ELR (cell line): ENCODE measurements around the gene MEN1.

Experiments used
- DNase-seq: peaks from one replicate; pipeline ENCODE4 v3.0.0-alpha.2; 2015; ENCODE audit warnings: low read depth

Gene MEN1

GRCh38 chr11:64784813-64785581, 25.4 kb downstream of the MEN1 start:
- no peak for DNase-seq

DNA sequence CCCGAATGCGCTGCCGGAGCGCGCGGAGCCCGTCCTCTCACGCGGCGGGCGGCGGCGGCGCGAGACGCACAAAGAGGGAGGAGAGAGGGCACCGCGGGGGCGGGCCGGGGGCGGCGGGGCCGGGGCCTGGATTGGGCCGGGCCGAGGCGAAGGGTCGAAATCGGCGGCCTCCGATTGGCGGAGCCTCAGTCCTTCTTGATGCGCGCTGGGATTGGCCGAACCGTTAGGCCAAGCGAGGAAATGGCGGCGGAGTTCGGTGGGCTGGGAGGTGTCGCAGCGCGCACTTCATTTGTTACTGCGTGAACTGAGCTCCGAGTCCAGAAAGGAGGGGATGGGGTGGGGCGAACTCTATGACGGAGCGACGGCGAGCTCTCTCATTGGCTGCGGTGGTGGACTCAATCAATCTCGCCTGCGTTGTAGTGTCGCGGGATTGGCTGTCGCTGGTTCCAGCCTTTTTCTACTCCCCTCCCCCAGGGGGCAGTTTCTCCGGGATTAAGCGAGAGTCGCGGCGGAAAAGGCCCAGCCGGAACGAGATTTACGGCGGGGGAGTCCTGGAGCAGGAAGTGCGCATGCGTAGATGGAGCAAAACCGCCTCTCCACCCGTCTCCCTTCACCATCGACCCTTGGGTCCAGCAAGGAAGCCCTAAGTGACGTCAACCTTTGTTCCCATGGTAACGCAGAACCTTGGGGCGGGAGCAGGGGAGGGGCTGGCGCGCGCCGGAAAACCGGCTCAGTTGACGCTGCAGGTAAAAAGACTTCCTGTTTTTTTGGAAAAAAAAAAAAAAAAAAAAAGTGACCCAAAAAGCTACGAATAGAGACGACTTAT, 31.7 kb downstream of the MEN1 start, which contains the start of gene SF1:
Gene SF1, minus strand, starts transcription at position 70 of the 826 bp plus-strand sequence. CDS start 150 bp downstream, outside the sequence.
- DNase-seq: peak; percentile 100

DNA sequence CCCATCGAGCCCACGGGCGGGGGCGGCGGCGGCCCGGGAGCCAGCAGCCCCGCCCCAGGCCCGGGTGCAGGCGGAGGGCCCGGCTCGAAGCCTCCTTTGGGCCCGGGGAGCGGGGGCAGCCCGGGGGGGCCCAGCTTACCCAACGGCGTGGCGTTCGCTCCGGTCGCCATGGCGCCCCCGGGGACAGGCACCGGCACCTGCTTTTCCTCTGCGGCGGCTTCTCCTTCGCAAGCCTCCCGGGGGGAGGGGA, 32.2 kb downstream of the MEN1 start:
- no peak for DNase-seq

DNA sequence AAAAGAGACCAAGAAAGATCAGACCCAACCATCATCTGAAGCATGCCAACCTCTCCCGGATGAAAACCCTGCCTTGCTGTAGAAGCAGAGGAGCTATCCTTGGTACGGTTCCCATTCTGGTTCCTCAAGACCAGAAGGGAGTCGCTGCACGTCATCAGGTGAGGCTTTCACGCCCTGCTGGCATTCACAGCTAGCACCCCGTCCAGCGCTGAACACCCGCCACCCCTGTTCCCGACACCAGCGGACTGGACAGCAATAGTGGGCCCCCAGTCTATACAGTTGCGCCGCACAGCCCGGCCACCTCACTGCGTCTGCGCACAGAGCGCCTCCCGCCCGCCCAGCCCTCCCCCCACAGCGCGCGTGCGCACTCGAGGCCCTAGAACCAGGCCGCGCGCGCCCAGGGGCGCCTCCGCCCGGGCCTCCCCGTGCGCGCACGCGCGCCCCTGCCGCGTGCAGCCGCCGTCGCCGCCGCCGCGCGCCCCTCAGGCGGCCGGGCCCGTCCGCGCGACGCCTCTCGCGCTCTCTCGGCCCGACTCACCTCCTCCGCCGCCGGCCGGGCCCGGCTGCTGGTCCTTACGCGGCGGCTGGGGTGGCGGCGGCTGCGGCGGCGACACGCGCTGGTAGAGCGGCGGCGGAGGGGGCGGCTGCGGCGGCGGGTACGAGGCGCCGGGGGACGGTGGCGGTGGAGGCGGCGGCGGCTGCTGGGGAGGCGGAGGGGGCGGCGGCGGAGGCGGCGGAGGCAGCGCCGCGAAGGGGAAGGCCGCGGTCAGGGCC, 32.7 kb downstream of the MEN1 start:
- DNase-seq: peak; percentile 81

DNA sequence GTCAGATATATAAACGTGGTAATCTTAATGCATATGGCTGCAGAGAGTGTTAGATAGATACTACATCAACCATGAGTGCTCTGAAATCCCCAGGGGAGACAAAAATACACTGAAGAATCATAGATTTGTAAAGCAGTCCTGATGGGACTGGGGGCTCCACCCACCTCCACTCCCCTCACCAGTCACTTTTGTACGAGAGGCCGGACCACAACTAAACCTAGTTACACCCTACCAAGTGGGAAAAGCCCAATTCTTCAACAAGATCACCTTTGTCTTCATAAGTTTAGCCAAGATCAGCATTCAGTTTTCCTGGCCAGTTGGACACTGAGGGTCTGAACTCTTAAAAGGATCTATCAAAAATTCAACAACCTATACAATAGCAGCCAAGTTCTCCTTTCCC, 33.5 kb downstream of the MEN1 start:
- DNase-seq: no peak

GRCh38 chr11:64776425-64776824, 33.9 kb downstream of the MEN1 start:
- DNase-seq: no peak

GRCh38 chr11:64774144-64774543, 36.2 kb downstream of the MEN1 start:
- DNase-seq: no peak

DNA sequence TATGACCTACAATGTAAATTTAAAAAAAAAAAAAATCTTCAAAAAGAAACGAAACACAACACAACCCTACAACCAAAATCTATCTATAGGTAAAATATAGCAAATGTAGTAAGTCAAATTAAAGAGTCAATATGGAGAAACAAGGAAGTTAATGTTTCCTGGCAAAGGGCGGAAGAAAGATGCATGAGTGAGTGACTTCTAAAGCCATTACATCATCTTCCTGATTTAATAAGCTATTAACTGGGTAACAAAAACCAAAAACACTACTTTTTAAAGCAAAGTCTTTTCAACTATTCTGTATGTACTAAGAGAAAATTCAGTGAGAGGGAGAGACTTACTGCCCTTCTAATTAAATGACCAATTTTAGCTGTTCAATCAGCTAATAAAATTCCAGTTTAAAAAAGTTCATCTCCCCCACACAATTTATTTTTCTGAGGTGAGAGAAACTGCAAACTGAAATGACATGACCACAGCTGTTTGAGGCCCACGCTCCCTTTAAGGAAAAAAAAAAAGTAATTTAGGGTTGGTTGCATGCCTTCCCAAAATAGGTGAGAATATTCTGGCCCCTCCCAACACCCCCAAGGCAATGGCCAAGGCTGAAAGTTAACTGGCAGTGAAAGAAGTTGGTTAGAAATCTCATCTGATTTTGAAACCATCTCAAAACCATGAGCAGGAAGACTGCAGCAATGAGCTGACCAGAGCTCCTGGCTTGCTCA, 37.9 kb downstream of the MEN1 start:
- DNase-seq: no peak

DNA sequence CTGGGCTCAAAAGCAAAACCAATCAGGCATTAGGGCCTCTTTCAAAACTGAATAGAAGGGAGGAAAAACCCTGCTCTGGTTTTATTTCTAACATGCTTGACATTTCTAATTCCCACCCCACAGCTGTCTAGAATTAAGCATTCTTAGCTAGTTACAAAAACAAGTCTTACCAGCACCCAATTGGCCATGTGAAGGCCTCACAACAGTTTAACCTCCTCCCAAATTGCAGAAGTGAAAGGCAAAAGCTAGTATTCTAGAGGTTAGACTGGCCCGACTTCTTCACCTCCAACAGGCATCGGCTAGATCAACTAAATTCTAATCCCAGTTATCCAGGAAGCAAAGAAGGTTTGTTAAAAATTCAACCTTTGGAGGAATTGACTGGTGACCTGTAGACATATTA, 38.5 kb downstream of the MEN1 start:
- DNase-seq: no peak

- no peak for DNase-seq
Measured at GRCh38 chr11:64770120-64770519, 40.2 kb downstream of the MEN1 start.

DNA sequence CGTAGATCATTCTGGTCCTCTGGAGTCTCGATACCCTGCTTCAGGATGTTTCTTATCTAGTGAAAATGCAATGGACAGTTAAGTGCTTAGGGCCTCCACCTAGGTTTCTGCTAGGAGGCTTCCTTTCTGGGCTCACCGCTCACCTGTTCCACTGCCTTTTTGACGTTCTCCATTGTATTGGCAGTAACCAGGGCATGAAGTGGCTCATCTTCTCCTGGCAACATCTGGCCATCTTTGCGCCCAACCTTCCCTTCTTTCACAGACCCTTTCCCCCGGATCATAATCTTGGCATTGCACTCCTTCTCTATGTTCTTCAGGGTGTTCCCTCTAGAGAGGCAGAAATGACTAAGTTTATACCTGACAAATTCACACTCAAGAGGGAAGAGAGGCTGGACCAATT, 41.1 kb downstream of the MEN1 start:
- no peak for DNase-seq

GRCh38 chr11:64768300-64768694, 42.1 kb downstream of the MEN1 start:
- no peak for DNase-seq

DNA sequence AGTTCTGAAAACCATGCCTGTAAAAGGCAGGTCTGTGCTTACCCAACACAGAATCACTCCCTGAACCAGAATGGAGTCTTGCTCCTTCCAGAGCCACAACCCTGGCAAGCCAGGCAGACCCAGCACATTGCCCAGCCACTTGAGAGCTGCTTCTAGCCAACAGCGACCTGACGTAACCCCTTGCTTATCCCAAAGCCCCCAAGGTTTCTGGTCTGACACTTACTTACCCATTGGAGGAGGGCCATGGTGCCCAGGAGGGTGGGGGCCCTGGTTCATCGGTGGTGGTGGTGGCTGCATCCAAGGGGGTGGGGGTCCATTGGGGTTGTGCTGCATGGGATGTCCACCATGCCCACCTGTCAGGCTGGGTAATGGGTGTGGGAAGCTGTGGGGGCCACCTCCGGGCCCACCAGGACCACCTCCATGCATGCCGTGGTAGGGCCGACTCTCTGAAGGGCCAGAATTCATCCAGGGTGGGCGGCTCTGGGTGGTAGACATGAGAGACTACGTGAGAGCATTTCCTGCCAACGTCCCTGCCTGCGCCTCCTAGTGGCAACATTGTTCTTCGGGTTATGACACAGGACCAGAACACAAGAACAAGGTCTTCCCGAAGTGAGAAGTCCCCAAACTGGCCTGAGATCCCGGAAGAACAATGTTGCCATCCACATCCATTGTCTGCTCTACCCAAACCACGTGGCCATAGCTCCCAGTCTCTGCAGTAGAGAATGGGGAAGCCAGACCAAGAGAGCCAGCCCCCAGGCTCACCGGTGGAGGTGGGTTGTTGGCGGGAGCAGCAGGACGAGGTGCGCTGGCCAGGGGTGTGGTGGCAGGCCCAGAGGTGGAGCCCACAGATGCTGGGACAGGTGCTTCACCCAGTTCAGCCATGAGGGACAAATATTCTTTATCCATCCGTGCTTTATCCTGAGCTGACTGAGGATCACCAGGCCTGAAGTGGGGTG, 42.7 kb downstream of the MEN1 start:
- peak; percentile 79 for DNase-seq

GRCh38 chr11:64766881-64767280, 43.5 kb downstream of the MEN1 start:
- no peak for DNase-seq

GRCh38 chr11:64765851-64766665, 44.3 kb downstream of the MEN1 start:
- DNase-seq: no peak

DNA sequence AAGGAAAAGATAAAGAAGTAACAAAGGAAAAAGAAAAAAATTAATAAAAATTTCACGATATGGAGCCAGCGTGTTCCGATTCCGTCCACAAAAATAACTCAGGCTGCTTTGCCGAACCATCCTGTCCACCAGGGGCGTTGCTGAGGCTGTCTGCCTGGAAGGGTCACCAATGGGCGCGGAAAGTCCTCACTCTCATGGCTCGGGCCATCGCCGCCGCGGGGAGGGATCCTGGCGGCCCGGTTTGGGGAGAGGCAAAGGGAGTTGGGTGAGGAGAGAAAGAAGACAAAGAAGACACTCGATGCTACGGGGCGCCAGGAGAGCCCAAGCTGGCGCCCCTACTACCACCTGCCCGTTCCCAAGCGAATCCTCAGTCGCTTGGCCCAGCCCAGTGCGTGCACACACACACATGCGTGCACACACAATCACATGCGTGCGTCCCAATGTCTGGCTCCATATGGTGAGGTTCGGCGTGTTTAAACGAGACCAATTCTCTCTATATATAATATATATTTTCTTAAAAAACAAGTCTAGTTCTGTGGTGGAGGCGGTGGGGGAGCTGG, 45.0 kb downstream of the MEN1 start:
- no peak for DNase-seq

DNA sequence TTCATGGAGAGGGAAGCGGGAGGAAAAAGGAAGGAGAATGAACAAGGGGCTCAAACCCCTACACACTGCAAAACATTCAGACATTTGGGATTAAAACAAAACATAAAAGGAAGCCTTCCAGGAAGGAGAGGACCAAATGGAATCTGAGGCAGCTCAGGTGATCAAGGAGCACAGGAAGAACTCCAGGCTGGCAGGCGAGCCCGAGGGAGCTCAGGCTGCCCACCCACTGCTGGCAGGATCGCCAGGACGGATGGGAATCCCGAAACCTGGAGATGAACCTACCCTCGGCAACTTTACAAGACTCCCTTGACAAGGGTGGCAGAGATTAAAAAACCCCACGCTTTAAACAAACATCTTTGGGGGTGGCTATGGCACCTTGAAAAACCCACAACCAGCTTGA, 45.6 kb downstream of the MEN1 start:
- no peak for DNase-seq

GRCh38 chr11:64764040-64764611, 46.2 kb downstream of the MEN1 start:
- no peak for DNase-seq

DNA sequence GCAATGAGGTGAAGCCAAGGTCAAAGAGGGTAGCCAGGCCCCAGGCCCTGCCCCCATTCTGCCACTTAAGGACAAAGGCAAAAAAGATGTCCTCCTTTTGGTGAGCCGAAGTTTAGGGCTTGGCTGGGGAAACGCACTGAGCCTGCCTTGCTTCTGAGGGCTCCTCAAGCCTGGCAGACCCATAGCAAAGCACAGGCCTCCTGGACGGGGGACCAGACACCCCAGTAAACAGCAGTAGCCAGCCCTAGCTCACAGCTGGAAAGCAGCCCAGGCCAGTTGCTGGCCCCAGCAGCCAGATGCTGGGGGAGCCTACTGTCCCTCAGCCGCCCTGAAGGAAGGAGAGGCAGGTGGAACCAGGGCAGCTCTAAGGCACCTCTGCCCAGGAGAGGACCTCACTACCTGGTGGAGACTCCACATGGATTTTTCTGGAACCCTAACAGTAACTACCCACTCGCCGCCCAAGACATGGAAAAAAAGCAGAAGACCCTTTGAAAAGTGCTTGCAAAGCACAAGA, 46.8 kb downstream of the MEN1 start:
- DNase-seq: no peak
